ENCODE results near the gene CFAP299.

Gene CFAP299

GRCh38 chr4:80422727-80423404, 87.3 kb downstream of the CFAP299 start:
- Histone ChIP-seq H3K9me3 (ENCODE audit: control insufficient read depth, insufficient read depth, low read length) (no peaks in the 10 kb centered on the region), H3K27ac (ENCODE audit: low read depth, low read length) (no peak overlapping the region), H3F3A (ENCODE audit: control insufficient read depth, insufficient read depth) (no peaks in the 10 kb centered on the region), H3K79me2 (ENCODE audit: control insufficient read depth, low read length) (no peaks in the 10 kb centered on the region), H3K36me3 (ENCODE audit: control insufficient read depth, low read length) (no peaks in the 10 kb centered on the region), H3K9me2 (replicated peaks; ENCODE audit: control insufficient read depth, low read length) (no peaks in the 10 kb centered on the region), H3K27me3 (ENCODE audit: control insufficient read depth, low read length) (no peaks in the 10 kb centered on the region), H3K4me3 (ENCODE audit: low read length) (no peak overlapping the region), H3K4me1 (ENCODE audit: control insufficient read depth, low read length) (peaks cover 15% of the 10 kb centered on the region), H4K20me1 (ENCODE audit: control insufficient read depth, insufficient read depth, low read depth, low read length) (no peaks in the 10 kb centered on the region), H3K4me2 (ENCODE audit: low read length) (no peak overlapping the region)
- TF ChIP-seq, protein P1, sequence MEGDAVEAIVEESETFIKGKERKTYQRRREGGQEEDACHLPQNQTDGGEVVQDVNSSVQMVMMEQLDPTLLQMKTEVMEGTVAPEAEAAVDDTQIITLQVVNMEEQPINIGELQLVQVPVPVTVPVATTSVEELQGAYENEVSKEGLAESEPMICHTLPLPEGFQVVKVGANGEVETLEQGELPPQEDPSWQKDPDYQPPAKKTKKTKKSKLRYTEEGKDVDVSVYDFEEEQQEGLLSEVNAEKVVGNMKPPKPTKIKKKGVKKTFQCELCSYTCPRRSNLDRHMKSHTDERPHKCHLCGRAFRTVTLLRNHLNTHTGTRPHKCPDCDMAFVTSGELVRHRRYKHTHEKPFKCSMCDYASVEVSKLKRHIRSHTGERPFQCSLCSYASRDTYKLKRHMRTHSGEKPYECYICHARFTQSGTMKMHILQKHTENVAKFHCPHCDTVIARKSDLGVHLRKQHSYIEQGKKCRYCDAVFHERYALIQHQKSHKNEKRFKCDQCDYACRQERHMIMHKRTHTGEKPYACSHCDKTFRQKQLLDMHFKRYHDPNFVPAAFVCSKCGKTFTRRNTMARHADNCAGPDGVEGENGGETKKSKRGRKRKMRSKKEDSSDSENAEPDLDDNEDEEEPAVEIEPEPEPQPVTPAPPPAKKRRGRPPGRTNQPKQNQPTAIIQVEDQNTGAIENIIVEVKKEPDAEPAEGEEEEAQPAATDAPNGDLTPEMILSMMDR (IDR thresholded peaks at IDR 0.05; ENCODE audit: low read depth, low read length, poor library complexity, severe bottlenecking) = no peak
- TF ChIP-seq EZH2phosphoT487 (IDR thresholded peaks at IDR 0.05; ENCODE audit: borderline replicate concordance, low read length) = no peak

DNA sequence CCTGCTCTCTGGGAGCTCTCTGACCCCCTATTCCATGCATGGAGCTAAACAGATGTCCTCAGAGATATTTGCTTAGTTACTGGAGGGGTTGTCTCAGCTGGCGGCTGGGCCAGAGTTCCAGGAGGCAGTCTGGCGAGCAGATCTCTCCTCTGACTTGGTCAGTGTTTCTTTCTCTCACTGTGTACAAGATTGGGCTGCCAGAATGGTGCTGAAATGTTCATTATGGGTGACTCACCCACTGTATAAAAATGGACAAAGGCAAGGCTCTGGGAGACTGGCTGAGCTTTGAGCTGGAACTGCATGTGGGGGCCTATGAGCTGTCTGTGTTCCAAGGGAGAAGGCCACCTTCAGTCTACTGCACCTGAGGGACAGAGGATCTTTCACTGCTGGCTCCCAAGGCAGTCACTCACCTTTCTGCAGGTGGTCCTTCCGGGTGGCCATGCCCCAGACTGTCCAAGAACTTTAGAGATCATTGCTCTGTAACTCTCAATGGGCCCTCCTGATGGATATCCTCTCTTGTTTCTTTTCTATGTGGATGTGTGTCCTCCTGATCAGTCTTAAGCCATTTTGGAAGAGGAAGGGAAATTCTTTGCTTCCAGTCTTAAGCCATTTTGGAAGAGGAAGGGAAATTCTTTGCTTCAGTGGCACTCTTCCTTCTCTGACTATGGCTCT, 88.2 kb downstream of the CFAP299 start:
- H3K4me3 ChIP-seq (ENCODE audit: low read length) = no peak overlapping the region
- no peaks in the 10 kb centered on the region for H4K20me1 ChIP-seq (ENCODE audit: control insufficient read depth, insufficient read depth, low read depth, low read length)
- H3K4me1 ChIP-seq (ENCODE audit: control insufficient read depth, low read length) = peaks cover 15% of the 10 kb centered on the region
- H3K9me3 ChIP-seq (ENCODE audit: control insufficient read depth, insufficient read depth, low read length) = no peaks in the 10 kb centered on the region
- H3K4me2 ChIP-seq (ENCODE audit: low read length) = no peak overlapping the region
- H3K79me2 ChIP-seq (ENCODE audit: control insufficient read depth, low read length) = no peaks in the 10 kb centered on the region
- H3K36me3 ChIP-seq (ENCODE audit: control insufficient read depth, low read length) = no peaks in the 10 kb centered on the region
- no peak overlapping the region for H3K27ac ChIP-seq (ENCODE audit: low read depth, low read length)
- H3F3A ChIP-seq (ENCODE audit: control insufficient read depth, insufficient read depth) = no peaks in the 10 kb centered on the region
- TF ChIP-seq EZH2phosphoT487 (IDR thresholded peaks at IDR 0.05; ENCODE audit: borderline replicate concordance, low read length) = no peak
- TF ChIP-seq, protein P1 (IDR thresholded peaks at IDR 0.05; ENCODE audit: low read depth, low read length, poor library complexity, severe bottlenecking) = no peak
- H3K27me3 ChIP-seq (ENCODE audit: control insufficient read depth, low read length) = no peaks in the 10 kb centered on the region
- no peaks in the 10 kb centered on the region for H3K9me2 ChIP-seq (replicated peaks; ENCODE audit: control insufficient read depth, low read length)

- no peaks in the 10 kb centered on the region for H3K9me3 ChIP-seq (ENCODE audit: control insufficient read depth, insufficient read depth, low read length)
- TF ChIP-seq, protein P1 (IDR thresholded peaks at IDR 0.05; ENCODE audit: low read depth, low read length, poor library complexity, severe bottlenecking) = no peak
- TF ChIP-seq EZH2phosphoT487 (IDR thresholded peaks at IDR 0.05; ENCODE audit: borderline replicate concordance, low read length) = no peak
- H3K4me2 ChIP-seq (ENCODE audit: low read length) = no peak overlapping the region
- no peak overlapping the region for H3K27ac ChIP-seq (ENCODE audit: low read depth, low read length)
- peaks cover 15% of the 10 kb centered on the region for H3K4me1 ChIP-seq (ENCODE audit: control insufficient read depth, low read length)
- no peaks in the 10 kb centered on the region for H4K20me1 ChIP-seq (ENCODE audit: control insufficient read depth, insufficient read depth, low read depth, low read length)
- no peaks in the 10 kb centered on the region for H3K27me3 ChIP-seq (ENCODE audit: control insufficient read depth, low read length)
- H3K4me3 ChIP-seq (ENCODE audit: low read length) = no peak overlapping the region
- H3F3A ChIP-seq (ENCODE audit: control insufficient read depth, insufficient read depth) = no peaks in the 10 kb centered on the region
- no peaks in the 10 kb centered on the region for H3K36me3 ChIP-seq (ENCODE audit: control insufficient read depth, low read length)
- H3K9me2 ChIP-seq (replicated peaks; ENCODE audit: control insufficient read depth, low read length) = no peaks in the 10 kb centered on the region
- H3K79me2 ChIP-seq (ENCODE audit: control insufficient read depth, low read length) = no peaks in the 10 kb centered on the region
Observed at GRCh38 chr4:80424225-80424581, 88.7 kb downstream of the CFAP299 start.

Measured in DOHH2 (cell line).